Omental fat pad (tissue), 4 donors: ENCODE results near the gene DNAH10. TPM values are rescaled to one million over a fixed set of nuclear protein-coding genes. Genes with fewer than 3 reads are reported as not detected.

Source experiments
- ATAC-seq: fragments of 150-250 bp; one replicate; pipeline ENCODE4 v1.9.1; 2016; ENCODE audit warnings: mild to moderate bottlenecking, moderate library complexity; ENCODE audit not compliant: low FRiP score
- DNase-seq: peaks from one replicate; pipeline ENCODE4 v3.0.0-alpha.2; 2019; ENCODE audit warnings: low spot score
- CTCF ChIP-seq, 3 donors: fragments of 450-650 bp; IDR thresholded peaks; one replicate each; pipeline ENCODE4 v1.5.1; 2016 to 2017; ENCODE audit warnings: antibody characterized with exemption in 3 of 3, mild to moderate bottlenecking in 3 of 3, moderate library complexity in 2 of 3
- total RNA-seq, 4 donors: library from RNA; depleted of rRNA; stranded (reverse); fragments of >200 nt; gene quantifications; one replicate each; pipeline ENCODE4 v1.1.0, GENCODE V29; 2016

Gene DNAH10
- total RNA-seq: 1 to 10 TPM in 1 of 4 donors, under 1 TPM in 2, not detected in 1; 0.06 to 2.3 (median 0.48) TPM

GRCh38 chr12:123761841-123762714 is at the start of gene DNAH10:
Gene DNAH10, plus strand, starts transcription at chr12:123762301. Its CDS starts 36 bp downstream, at chr12:123762337.
- no peak for TF ChIP-seq CTCF (IDR thresholded peaks at IDR 0.05)
- no peak for DNase-seq

GRCh38 chr12:123712780-123713319 is 49.3 kb upstream of the DNAH10 start:
- TF ChIP-seq CTCF (IDR thresholded peaks at IDR 0.05): no peak
- no peak for ATAC-seq
- no peak for DNase-seq

More at GRCh38 chr12:123761841-123762714, at the start of gene DNAH10:
- peak; percentile 59 for ATAC-seq

- ATAC-seq: no peak
- DNase-seq: no peak
- no peak for TF ChIP-seq CTCF (IDR thresholded peaks at IDR 0.05)
Observed at GRCh38 chr12:123713398-123713797, 48.7 kb upstream of the DNAH10 start.

GRCh38 chr12:123713823-123714585 is 48.1 kb upstream of the DNAH10 start:
- no peak for TF ChIP-seq CTCF (IDR thresholded peaks at IDR 0.05)
- ATAC-seq (no peak), DNase-seq (no peak)

- DNase-seq: no peak
- no peak for TF ChIP-seq CTCF (IDR thresholded peaks at IDR 0.05)
- no peak for ATAC-seq
Observed at GRCh38 chr12:123715195-123715594, 46.9 kb upstream of the DNAH10 start.

- no peak for DNase-seq
- no peak for TF ChIP-seq CTCF (IDR thresholded peaks at IDR 0.05)
- ATAC-seq: no peak
Observed at GRCh38 chr12:123717350-123717749, 44.8 kb upstream of the DNAH10 start.
